Measurements from ENCODE around the gene LRRFIP1.
A peak's percentile ranks its signal among the peaks of the same experiment; 100 is the strongest.
"Not testable (repeated sequence)": the region's sequence is repeated elsewhere in the genome, so short reads cannot be mapped to it uniquely, and the experiment has no call there.

Gene LRRFIP1

GRCh38 chr2:237732070-237732469 lies 104.7 kb downstream of the LRRFIP1 start:
- no peak for DNase-seq

GRCh38 chr2:237732790-237733381 lies 105.5 kb downstream of the LRRFIP1 start:
- DNase-seq: no peak

GRCh38 chr2:237733677-237734300 lies 106.4 kb downstream of the LRRFIP1 start:
- DNase-seq: no peak

- DNase-seq: no peak
These were observed 107.7 kb downstream of the LRRFIP1 start for GRCh38 chr2:237734905-237735623.

- no peak for DNase-seq
These were observed 108.4 kb downstream of the LRRFIP1 start for GRCh38 chr2:237735798-237736197.

- no peak for DNase-seq
These were observed 109.4 kb downstream of the LRRFIP1 start for GRCh38 chr2:237736783-237737182.

GRCh38 chr2:237737196-237737865 lies 109.9 kb downstream of the LRRFIP1 start:
- no peak for DNase-seq

- DNase-seq: no peak
These were observed 110.9 kb downstream of the LRRFIP1 start for GRCh38 chr2:237738255-237738654.

- no peak for DNase-seq
These were observed 111.7 kb downstream of the LRRFIP1 start for GRCh38 chr2:237739101-237739500.

- DNase-seq: no peak
These were observed 114.8 kb downstream of the LRRFIP1 start for GRCh38 chr2:237742191-237742590.

- DNase-seq: no peak
These were observed 115.2 kb downstream of the LRRFIP1 start for GRCh38 chr2:237742614-237743013.

GRCh38 chr2:237743024-237743423 lies 115.6 kb downstream of the LRRFIP1 start:
- no peak for DNase-seq

GRCh38 chr2:237743561-237744269 lies 116.3 kb downstream of the LRRFIP1 start:
- no peak for DNase-seq

- no peak for DNase-seq
These were observed 116.9 kb downstream of the LRRFIP1 start for GRCh38 chr2:237744270-237744612.

- DNase-seq: peak; percentile 66
These were observed 117.3 kb downstream of the LRRFIP1 start for GRCh38 chr2:237744613-237745249.

- DNase-seq: no peak
These were observed 117.8 kb downstream of the LRRFIP1 start for GRCh38 chr2:237745250-237745613.

GRCh38 chr2:237746302-237747080 lies 119.1 kb downstream of the LRRFIP1 start:
- no peak for DNase-seq

- DNase-seq: no peak
These were observed 119.8 kb downstream of the LRRFIP1 start for GRCh38 chr2:237747189-237747588.

- DNase-seq: no peak
These were observed 121.6 kb downstream of the LRRFIP1 start for GRCh38 chr2:237749002-237749401.

GRCh38 chr2:237749961-237750360 lies 122.6 kb downstream of the LRRFIP1 start:
- no peak for DNase-seq

- DNase-seq: not testable (repeated sequence)
These were observed 123.1 kb downstream of the LRRFIP1 start for GRCh38 chr2:237750441-237750840.

- DNase-seq: no peak
These were observed 125.4 kb downstream of the LRRFIP1 start for GRCh38 chr2:237752761-237753165.
